GM12873 (cell line): Measurements from ENCODE around the gene ARHGAP30.

Source experiments
- CTCF ChIP-seq: IDR thresholded peaks from 2 replicates; pipeline ENCODE4 v1.5.1; 2012; ENCODE audit warnings: low read depth, mild to moderate bottlenecking, moderate library complexity, low read length, control low read depth; ENCODE audit not compliant: insufficient read depth; ENCODE audit errors: missing control alignments

ARHGAP30 gene

GRCh38 chr1:161047436-161048420 lies 22.0 kb downstream of the ARHGAP30 start:
- no peak for TF ChIP-seq CTCF

- TF ChIP-seq CTCF: no peak
Measured at GRCh38 chr1:161046605-161047228, 23.0 kb downstream of the ARHGAP30 start.

- TF ChIP-seq CTCF: no peak
Measured at GRCh38 chr1:161045736-161046604, 23.7 kb downstream of the ARHGAP30 start, which contains the start of gene USF1. TSS of gene USF1 (minus strand) at chr1:161045977. CDS start at chr1:161043275, 2,702 bp downstream.

GRCh38 chr1:161044908-161045735 lies 24.6 kb downstream of the ARHGAP30 start:
- TF ChIP-seq CTCF: no peak

GRCh38 chr1:161044535-161044907 lies 25.2 kb downstream of the ARHGAP30 start:
- no peak for TF ChIP-seq CTCF

GRCh38 chr1:161039546-161039945 lies 30.1 kb downstream of the ARHGAP30 start:
- TF ChIP-seq CTCF: no peak
